GM18867 (cell line): ENCODE measurements around the gene PLA2G4D.

Source experiments
- ATAC-seq: cut with Tn5 transposase; IDR thresholded peaks from one replicate; pipeline ENCODE4 v1.9.1; 2021; ENCODE audit warnings: mild to moderate bottlenecking, moderate library complexity; ENCODE audit not compliant: unreplicated experiment

The PLA2G4D gene

DNA sequence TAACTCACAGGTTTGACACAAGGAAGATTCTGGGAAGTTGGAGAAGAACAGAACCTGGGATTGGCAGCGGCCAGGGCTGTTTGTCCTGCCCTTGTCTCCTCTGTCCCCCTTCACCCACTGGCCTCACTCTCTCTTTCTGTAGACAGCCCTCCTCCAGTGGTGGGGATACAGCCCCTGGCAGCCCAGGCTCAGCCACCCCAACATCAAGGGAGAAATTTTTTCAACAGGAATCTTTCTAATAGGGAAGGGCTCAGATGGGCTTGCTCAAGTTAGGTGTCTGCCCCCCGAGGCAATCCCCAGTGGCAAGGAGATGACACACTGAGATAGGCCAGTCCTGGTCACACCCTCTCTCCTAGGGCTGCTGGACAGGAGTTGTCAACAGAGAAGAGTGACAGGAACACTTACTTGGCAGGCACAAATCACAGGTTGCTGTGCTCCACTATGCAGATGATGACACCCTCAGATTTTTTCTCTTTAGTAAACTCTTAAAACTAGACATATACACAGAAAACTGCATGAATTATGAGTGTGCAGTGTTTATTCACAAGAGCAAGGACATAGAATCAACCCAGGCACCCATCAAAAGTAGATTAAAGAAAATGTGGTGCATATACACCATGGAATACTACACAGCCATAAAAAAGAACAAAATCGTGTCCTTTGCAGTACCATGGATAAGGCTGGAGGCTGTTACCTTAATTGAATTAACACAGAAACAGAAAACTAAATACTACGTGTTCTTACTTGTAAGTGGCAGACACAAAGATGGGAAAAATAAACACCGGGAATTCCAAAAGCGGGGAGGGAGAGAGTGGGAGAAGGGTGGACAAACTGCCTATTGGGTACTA, 36.3 kb downstream of the PLA2G4D start:
- ATAC-seq: no peak

DNA sequence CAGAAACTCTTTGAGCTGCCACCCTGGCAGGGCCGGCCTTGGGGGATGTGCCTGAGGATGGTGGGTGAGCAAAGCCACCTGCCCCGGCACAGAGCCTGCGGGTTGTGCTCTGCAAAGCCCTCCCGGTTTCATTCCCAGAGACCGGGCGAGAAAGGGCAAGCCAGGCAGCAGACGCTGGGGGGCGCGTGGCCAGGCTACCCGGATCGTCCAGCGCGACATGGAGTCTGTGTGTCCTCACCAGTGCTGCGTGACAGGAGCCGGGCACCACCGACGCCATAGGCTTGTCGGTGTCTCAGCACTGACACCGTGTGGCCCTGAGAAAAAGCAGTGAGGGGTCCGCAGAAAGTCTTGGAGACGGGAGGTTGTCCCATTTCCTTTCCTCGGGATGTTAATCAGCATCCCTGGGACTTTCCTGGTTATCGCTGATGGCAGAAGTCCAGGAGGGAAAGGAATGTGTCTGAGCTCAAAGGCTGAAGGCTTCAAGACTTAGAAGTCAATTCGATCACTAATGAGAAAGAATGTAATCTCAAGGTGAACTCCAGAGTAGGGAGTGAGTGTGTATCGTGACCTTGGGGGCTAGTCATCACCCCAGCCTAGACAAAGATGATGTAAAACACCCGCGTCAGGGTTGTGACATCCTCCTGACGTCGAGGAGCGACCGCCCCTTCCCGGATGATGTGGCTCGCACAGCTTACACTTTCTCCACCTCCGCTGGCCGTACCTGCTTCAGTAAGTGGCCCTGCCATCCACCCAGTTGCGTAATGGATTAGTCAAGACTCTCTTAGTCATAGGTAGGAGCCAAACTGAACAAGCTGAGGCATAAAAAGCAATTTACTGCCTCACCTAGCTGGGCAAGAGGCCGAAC, 37.2 kb downstream of the PLA2G4D start:
- ATAC-seq: no peak

DNA sequence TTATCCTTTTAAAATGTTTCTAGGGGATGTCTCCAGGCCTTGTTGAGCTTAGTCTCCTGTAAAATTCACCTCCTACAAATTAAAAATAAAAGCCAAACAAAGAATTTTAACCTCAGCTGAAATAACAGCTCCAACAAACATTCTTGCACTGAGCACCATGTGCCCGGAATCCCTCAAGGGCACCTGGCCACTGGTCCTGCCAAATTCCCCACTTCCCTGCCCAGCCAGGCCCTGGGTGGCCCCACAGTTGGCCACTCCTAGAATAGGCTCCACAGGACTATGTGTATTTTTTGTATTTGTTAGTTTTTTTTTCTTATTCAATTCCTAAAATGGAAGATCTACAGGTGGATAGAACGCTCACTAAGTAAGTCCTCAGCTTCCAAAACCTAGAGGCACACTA, 40.4 kb downstream of the PLA2G4D start:
- ATAC-seq: no peak

DNA sequence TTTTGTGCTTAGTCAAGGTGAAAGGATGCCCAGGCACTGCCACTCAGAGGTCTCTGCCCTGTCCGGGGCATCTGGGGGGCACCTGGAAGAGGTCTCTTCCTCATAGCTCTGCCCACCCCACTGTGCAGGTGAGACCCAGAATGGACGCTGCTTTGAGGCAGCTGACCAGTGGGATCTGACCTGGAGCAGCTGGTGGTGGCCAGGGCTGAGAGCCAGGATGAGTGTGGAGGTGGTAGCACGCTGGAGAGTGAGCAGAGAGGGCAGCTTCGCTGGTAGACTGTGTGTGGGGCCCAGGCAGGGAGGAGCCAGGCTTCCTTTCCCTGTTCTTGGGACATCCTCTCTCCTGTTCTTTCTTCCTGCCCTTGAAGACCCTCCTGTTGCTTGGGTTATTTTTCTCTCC, 41.4 kb downstream of the PLA2G4D start:
- ATAC-seq: no peak

DNA sequence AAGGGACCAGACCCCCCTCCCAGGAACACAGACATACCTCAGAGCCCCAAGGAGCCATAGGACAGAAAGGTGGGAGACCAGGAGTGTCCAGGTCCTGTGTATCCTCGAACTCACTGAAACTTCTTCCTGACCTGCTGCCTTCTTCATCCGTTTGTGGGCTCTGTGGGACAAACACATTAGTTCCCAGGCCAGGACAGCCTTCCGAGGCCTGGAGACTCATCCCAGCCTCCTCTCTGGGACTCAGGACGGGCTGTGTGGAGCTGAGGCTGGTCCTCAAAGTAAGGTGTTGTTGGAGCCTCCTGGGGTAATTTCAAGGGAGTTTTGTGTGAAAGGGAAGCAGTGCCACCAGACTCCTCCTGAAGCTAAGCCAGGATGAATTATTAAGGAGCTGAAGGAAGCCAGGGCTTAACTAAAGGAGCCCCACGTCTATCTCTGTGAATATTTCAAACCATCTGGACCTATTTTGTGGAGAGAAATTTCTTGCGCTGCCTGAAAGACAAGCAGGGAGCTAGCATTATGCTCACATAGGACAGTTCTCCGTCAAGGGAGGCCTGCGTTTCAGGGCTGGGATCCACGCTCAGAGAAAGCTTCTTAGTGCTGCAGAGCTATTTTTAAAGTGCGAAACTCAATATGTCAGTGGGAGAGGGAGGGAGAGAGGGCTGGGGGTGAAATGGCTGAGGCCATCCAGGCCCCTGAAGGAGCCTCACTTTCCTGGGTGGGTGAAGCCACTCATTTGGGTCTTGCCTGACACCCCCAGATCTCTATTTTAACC, 43.7 kb downstream of the PLA2G4D start:
- ATAC-seq: no peak

DNA sequence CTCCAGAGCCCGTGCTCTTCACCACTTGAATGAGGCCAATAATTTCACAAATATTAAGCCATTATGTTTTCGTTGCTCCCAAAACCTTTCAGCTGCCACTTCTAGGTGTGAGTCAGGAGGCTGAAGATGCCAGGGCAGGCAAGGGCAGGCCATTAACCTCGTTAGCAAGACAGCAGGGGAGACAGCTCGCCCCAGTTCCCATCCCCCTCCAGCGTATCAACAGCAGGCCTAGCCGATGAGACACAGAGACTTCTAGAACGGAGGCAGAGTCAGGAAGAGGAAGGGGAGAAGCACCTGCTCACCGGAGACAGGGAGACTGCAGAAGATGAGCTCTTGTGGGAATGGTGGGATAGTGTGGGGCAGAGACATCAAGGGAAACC, 45.6 kb downstream of the PLA2G4D start:
- ATAC-seq: no peak

DNA sequence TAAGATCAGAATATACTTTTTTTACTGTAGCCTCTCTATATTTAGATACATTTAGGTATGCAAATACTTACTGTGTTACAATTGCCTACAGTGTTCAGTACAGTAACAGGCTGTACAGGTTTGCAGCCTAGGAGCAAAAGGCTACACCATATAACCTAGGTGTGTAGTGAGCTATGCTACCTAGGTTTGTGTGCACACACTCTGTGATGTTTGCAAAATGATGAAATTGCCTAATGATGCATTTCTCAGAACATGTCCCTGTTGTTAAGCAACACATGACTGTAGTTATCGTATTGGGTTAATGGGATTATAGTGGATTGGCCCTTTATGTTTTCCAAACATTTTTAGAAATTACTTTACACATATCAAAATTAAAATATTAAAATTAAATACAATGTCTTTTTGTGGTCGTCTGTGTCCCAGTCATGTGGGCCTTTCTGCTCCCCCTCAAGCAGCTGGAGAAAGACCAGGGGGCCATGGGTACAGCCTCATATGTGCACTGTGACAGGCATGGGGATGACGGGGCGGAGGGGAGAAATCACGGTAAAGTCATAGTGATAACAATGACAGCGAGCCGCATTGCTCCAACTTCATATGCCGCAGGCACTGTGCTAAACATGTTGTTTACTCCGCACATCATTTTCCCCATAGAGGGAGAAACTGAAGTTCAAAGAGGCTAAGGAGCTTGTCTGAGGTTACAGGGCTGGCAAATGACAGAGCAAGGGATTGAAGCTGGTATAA, 46.1 kb downstream of the PLA2G4D start:
- no peak for ATAC-seq

DNA sequence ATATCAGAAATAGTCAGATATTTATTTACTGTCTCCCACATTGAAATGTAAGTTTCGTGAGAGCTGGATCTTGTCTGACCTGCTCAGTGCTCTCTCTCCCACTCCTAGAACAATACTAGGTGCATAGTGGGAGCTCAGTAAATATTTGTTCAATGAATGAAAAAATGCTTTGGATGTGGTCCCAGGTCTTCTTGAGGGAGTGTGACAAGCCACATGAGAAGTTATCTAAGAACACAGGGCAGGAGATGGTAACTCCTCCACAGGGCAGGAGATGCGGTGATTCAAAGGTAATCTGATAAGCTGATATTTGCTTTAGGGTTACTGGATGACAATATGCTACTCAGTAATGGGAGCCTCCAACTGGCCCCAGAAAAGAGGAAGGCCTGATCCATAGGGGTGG, 47.8 kb downstream of the PLA2G4D start:
- no peak for ATAC-seq

DNA sequence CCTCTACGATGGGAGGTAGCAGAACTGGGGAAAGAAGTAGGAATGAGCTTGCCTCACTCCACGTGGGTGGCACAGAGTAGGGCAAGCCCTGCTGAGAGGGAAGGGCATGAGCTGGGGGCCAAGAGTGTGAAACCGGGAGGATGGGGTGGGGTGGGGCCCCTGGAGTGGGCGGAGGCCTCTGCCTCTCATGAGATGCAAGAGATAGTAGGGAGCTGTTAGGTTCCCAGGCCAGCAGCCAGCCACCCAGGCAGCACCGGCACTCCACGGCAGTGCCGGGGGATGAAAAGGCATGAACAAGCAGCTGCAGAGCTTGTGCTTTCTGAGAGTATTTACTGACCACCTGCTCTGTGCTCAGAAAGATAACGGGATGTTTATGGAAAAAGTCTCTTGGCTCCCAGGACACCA, 49.1 kb downstream of the PLA2G4D start:
- ATAC-seq: no peak

DNA sequence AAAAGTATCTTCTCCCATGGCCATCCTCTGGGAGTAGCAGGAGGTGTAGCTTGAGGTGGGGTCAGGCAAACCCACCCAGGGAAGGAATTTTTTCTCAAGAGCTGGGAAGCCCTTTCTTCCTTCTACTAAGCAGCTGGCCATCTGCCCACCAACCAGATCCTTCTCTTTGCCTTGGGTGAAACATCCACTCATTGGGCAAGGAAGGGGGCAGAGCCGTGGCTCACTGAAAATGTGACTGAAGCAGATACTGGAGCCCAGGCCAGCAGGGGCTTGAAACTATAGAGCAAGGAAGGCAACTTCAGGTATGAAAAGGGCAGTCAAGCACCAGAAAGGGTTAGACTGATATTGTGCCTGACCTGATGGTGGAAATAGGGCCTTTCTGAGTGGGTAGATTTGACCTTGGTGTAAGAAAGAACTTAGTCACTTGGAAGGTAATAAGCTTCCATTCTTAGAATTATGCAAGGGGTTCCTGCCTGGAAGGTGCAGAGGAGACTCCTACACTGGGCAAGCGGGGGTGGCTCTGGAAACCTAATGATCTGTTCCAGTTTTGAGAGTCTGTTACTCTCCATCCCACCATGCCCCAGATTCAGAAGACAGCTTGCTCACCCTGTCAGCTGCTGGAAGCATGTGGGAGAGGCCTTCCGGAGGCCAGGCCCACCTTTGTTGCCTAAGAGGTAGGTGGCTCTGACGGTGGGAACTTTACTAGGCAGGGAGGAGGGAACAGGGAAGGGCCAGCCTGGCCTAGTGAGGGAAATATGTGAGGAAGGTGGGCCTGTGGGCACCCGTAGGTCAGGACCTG, 51.6 kb downstream of the PLA2G4D start:
- no peak for ATAC-seq

DNA sequence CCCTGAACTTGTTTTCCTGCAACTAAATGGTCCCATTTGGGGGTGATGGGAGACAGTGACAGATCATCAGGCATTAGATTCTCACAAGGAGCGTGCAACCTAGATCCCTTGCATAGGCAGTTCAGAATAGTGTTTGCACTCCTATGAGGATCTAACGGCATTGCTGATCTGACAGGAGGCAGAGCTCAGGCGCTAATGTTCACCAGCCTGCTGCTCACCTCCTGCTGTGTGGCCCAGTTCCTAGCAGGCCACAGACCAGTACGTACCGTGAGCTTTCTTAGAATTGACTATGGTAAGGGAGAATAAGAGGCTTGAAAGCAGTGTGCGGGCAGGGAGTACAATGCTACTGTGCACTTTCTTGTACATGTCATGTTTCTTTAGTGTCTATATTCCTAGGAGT, 56.0 kb downstream of the PLA2G4D start:
- no peak for ATAC-seq

DNA sequence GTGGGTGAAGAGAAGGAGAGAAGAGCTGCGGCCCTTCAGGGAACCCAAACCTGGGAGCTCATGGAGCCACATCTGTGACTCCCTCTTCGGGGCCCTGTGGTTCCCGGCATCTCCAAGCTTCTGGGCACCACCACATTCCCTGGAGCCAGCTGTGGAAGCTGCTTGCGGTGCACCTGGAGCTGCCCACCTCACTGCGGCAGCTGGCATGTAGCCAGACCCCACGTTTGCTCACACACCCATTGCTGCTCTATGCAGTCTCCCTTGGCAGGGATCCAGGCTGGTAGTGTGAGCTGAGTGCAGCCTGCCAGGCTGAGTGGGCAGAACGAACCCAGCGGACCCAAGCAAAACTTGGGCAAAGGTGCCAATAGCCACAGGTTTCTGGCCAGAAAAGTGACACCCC, 56.7 kb downstream of the PLA2G4D start:
- ATAC-seq: no peak

DNA sequence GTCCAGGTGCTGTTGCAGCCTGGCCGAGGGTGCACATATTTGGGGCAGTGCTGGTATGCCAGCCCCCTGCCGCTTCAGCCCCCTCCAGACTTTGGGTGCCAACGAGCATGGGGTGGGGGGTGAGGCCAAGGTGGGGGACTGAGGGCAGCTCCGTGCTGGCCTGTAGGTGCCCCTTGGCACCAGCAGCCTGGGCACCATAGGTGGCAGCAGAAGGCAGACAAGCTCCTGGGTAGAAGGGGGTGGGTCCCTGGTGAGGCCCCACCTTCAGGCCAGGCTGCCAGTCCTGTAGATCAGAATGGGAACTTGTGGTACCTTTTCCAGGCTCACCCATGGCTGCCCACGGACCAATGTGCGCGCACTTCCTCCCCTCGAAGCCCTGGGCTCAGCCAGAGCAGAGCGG, 57.4 kb downstream of the PLA2G4D start:
- no peak for ATAC-seq

DNA sequence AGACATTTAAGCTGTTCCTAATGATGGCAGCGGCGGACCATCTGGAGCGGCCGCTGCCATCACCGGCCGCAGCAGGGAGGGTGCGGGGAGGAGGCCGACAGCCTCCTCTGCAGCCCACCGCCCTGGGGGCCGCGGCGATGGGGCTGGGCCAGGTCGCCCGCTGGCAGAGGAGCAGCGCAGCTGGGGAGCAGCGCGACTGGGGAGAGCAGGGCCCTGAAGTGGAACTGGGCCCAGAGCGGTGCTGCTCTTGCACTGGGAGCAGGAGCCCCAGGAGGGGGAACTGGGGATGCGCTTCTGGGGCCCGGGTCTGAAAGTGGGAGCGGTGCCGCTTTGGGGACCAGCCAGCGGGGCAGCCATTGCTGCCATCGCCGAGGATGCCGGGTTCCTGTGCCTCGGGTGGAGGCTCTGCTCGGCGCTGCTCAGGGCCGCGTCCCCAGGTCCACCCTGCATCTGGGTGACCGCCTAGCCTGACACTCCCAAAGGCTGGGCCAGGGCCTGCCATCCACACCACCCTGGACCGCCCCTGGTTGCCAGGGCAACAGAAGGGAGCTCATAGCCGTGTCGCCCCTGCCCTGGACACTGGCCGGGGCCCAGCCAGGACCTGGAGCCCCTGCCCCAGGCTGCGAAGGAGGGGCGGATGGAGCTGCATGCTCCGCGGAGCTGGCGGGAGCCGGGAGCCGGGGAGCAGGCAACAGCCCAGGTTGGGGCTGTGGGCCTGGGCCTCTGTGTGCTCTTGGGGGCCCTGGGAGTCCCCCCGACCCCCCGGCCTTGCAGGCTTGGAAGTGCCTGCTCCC, 58.1 kb downstream of the PLA2G4D start:
- no peak for ATAC-seq

DNA sequence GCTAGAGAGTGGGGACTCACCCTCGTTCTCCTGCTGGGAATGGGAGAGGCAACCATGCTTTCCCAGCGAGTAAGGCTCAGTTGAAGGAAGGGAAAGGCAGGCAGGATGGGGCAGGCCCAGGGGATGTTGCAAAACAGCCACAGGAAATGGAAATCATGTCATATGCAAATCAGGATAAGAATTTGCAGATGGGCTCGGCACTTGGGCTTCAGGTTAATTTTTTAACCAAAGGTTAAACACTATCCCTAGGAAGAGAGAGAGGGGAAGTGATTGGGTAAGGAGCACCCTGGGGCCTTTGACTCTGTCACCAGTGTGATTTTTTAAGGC, 59.0 kb downstream of the PLA2G4D start:
- ATAC-seq: peak; percentile 67

DNA sequence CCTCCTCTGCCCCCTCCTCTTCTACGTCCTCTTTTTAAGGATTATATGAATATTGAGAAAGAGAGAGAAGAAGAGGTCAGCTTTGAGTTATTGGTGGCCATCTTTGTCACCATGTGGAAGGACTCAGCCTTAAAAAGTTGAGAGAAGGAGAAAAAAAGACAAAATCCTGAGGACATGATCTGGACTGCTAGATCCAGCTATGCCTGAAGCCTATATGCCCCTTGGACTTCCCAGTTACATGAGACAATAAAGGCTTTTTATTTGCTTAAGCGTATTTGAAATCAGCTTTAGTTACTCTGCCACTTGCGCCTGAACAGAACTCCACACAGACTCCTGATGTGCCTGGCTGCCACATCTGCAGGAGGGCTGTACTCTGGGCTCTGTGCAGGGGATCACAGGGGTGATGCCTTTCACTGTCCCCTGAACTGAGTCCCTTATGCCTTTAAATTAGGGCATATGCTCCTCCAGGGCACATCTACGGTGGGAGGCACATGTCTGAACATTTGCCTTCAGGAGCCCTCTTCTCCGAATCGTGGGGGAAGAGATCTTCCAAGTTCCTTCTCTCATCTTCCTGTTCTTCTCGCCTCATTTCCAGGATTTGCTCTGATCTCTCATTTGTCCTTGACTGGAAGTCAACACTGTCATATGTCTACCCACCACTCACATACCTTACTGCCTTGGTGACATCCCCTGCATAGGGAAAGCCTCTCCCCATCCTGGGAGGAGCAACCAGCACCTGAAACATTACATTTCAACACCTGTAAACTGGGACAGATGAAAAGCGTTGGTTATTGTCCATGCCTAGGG, 59.5 kb downstream of the PLA2G4D start:
- peak; percentile 14 for ATAC-seq

DNA sequence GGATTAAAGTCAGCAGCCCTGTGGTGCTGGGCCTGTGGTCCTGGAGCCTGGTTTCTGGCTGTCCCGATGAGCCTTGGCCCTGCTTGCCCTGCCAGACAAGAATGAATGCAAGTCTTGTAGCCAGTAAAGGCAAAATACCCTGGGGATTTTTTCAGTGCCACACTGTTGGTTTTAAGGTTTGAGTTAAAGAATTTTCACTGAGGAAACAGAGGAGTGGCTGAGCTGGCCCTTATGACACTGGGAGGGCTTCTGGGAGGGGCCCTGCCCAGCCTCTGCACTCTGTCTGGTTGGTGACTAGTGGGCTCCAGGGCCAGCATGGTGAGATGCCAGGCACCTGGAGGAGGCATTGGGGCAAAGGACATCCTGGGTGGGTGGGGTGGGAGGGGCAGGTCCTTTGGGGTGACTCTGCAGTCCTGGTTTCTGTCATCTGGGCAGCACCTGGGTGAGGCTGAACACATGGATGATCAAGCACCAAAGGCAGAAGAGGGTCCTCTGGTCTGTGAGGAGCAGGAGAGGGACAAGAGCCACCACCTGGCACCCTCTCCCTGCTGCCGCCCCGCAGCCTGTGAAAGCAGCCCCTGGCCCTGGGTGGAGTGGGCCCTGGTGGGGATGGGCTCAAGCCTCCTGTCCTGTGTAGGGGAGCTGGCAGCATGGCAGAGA, 61.0 kb downstream of the PLA2G4D start:
- no peak for ATAC-seq
